HepG2 (cell line): Measurements from ENCODE around the gene SLC22A5. TPM values are rescaled to one million over a fixed set of nuclear protein-coding genes. Genes with fewer than 3 reads are reported as not detected.

Source experiments
- ATAC-seq: fragments of 200-7000 bp; cut with Tn5 transposase; 3 replicates; pipeline ENCODE4 v1.9.1; 2020; ENCODE audit warnings: mild to moderate bottlenecking, moderate library complexity
- BruUV-seq: library from RNA; stranded (reverse); fragments of 400-500 nt; replicated peaks from 2 replicates; lab custom pipeline; 2021; lab: Mats Ljungman, UMichigan
- CTCF ChIA-PET: fragments of 300-600 bp; formaldehyde crosslinking; extraction: SDS; loops from one replicate; lab custom pipeline; 2021; ENCODE audit warnings: low total read pairs, inconsistent platforms, low intra/inter-chr PET ratio; lab: Yijun Ruan, JAX
- POLR2A ChIA-PET: fragments of 350-600 bp; sonication (Branson Sonifier 250); formaldehyde crosslinking; loops from one replicate; lab custom pipeline; 2020; ENCODE audit warnings: antibody characterized with exemption, inconsistent platforms; lab: Yijun Ruan, JAX
- DNase-seq: peaks from one replicate; pipeline ENCODE4 v3.0.0-alpha.2; 2015; ENCODE audit warnings: low spot score
- FAIRE-seq: peaks from 3 replicates; lab custom pipeline; 2011; peaks lifted over from hg19 to GRCh38; lab: Jason Lieb, UNC
- H2AFZ ChIP-seq: one replicate; pipeline ENCODE4 v1.6.1; 2011; ENCODE audit warnings: low read length, inconsistent platforms
- H3K27ac ChIP-seq: fragments of 300-600 bp; 3 replicates; pipeline ENCODE4 v1.8.0; 2011; ENCODE audit warnings: mixed run types, mild to moderate bottlenecking, mixed read lengths, low read length, inconsistent platforms; ENCODE audit not compliant: insufficient read depth; ENCODE audit errors: extremely low read length
- H3K27me3 ChIP-seq, 2 experiments: fragments of 200-600 bp in 1 of 2; 2 replicates in 1 of 2; 3 replicates in 1 of 2; pipeline versions ENCODE4 v1.6.0 to v1.8.0; 2011; ENCODE audit warnings: low read length in 2 of 2, mild to moderate bottlenecking in 2 of 2, moderate library complexity in 2 of 2, inconsistent platforms in 1 of 2; ENCODE audit not compliant: insufficient read depth in 2 of 2, control insufficient read depth in 1 of 2
- H3K36me3 ChIP-seq, 2 experiments: fragments of 200-600 bp in 1 of 2; replicated peaks in 1 of 2; 2 replicates in 1 of 2; 3 replicates in 1 of 2; pipeline versions ENCODE4 v1.5.1 to v1.8.0; 2011; ENCODE audit warnings: low read length in 2 of 2, inconsistent platforms in 1 of 2; ENCODE audit not compliant: insufficient read depth in 2 of 2, control insufficient read depth in 1 of 2
- H3K4me1 ChIP-seq: 2 replicates; pipeline ENCODE4 v1.5.1; 2012; ENCODE audit warnings: low read length, inconsistent platforms; ENCODE audit not compliant: insufficient read depth
- H3K4me2 ChIP-seq: 2 replicates; pipeline ENCODE4 v1.6.0; 2011; ENCODE audit warnings: low read depth, low read length, inconsistent platforms
- H3K4me3 ChIP-seq, 3 experiments: fragments of 200-600 bp in 1 of 3; sonication (generic), shearing (Covaris generic) in 1 of 3; replicated peaks in 1 of 3; 2 replicates each; pipeline ENCODE4 v1.5.1; 2011 to 2016; ENCODE audit warnings: low read length in 3 of 3, inconsistent platforms in 2 of 3, low read depth in 2 of 3, mild to moderate bottlenecking in 2 of 3, control low read depth in 1 of 3, mixed read lengths in 1 of 3; ENCODE audit not compliant: insufficient read depth in 1 of 3
- H3K79me2 ChIP-seq: one replicate; pipeline ENCODE4 v1.6.1; 2011; ENCODE audit warnings: low read length, inconsistent platforms; ENCODE audit not compliant: insufficient read depth
- H3K9ac ChIP-seq: 2 replicates; pipeline ENCODE4 v1.6.0; 2011; ENCODE audit warnings: mild to moderate bottlenecking, low read depth, low read length, inconsistent platforms; ENCODE audit not compliant: insufficient read depth
- H3K9me3 ChIP-seq: 2 replicates; pipeline ENCODE4 v1.5.1; 2012; ENCODE audit warnings: mild to moderate bottlenecking, low read length
- H4K20me1 ChIP-seq: 2 replicates; pipeline ENCODE4 v1.6.0; 2011; ENCODE audit warnings: inconsistent platforms, mild to moderate bottlenecking, low read length, moderate library complexity; ENCODE audit not compliant: insufficient read depth
- AHR ChIP-seq: IDR thresholded peaks from 2 replicates; pipeline ENCODE4 v1.6.1; 2018; ENCODE audit warnings: missing genetic modification reagents, missing compliant biosample characterization
- GABPB1 ChIP-seq: IDR thresholded peaks from 2 replicates; pipeline ENCODE4 v1.6.1; 2016; ENCODE audit warnings: mild to moderate bottlenecking, missing genetic modification reagents, moderate library complexity, missing compliant biosample characterization
- HNRNPH1 ChIP-seq: fragments of 200-400 bp; formaldehyde crosslinking; optimal IDR thresholded peaks from 2 replicates; pipeline ENCODE3; 2017; ENCODE audit warnings: mild to moderate bottlenecking, low read depth, low read length
- ISX ChIP-seq: sonication (generic); formaldehyde crosslinking; conservative IDR thresholded peaks from 2 replicates; pipeline ENCODE4 v1.5.0; 2020; ENCODE audit warnings: missing genetic modification reagents
- MAFK ChIP-seq, 2 experiments: IDR thresholded peaks in 1 of 2; conservative IDR thresholded peaks in 1 of 2; 2 replicates each; pipeline ENCODE4 v1.6.1; 2011; ENCODE audit warnings: improper control_type of control experiment in 2 of 2, low read length in 2 of 2
- PHF5A ChIP-seq: IDR thresholded peaks from one replicate; pipeline ENCODE4 v1.6.1; 2018; ENCODE audit warnings: low read depth, missing genetic modification reagents; ENCODE audit not compliant: unreplicated experiment
- TBP ChIP-seq: sonication (generic); formaldehyde crosslinking; IDR thresholded peaks from 2 replicates; pipeline ENCODE4 v1.5.0; 2020; ENCODE audit warnings: missing genetic modification reagents
- TCF12 ChIP-seq, 2 experiments: fragments of 450-650 bp in 1 of 2; sonication (generic) in 1 of 2; formaldehyde crosslinking in 1 of 2; IDR thresholded peaks; 2 replicates each; pipeline versions ENCODE4 v1.6.1 to v1.8.0; 2017 to 2022; ENCODE audit warnings: antibody characterized with exemption in 1 of 2, mild to moderate bottlenecking in 1 of 2, missing genetic modification reagents in 1 of 2, moderate library complexity in 1 of 2
- TCF7L2 ChIP-seq: IDR thresholded peaks from 2 replicates; pipeline ENCODE4 v1.6.1; 2011; ENCODE audit warnings: mild to moderate bottlenecking, low read depth, low read length, moderate library complexity
- WIZ ChIP-seq: sonication (generic); formaldehyde crosslinking; IDR thresholded peaks from 2 replicates; pipeline ENCODE4 v1.5.1; 2020; ENCODE audit warnings: mild to moderate bottlenecking, missing genetic modification reagents
- ZNF256 ChIP-seq: sonication (generic); formaldehyde crosslinking; conservative IDR thresholded peaks from 2 replicates; pipeline ENCODE4 v1.4.0; 2020; ENCODE audit warnings: missing genetic modification reagents
- ZNF367 ChIP-seq: sonication (generic); formaldehyde crosslinking; IDR thresholded peaks from 2 replicates; pipeline ENCODE4 v1.4.0; 2020; ENCODE audit warnings: missing genetic modification reagents, borderline replicate concordance
- ZNF562 ChIP-seq: sonication (generic); formaldehyde crosslinking; IDR thresholded peaks from 2 replicates; pipeline ENCODE4 v1.8.0; 2022; ENCODE audit warnings: missing genetic modification reagents, borderline replicate concordance
- ZNF616 ChIP-seq: sonication (generic); formaldehyde crosslinking; IDR thresholded peaks from 2 replicates; pipeline ENCODE4 v1.5.0; 2020; ENCODE audit warnings: low read depth, mild to moderate bottlenecking, missing genetic modification reagents
- WGBS: methylation state at CpG from one replicate; pipeline ENCODE4 v1.1.6; 2017; ENCODE audit warnings: low lambda C conversion rate; 5-methylcytosine and 5-hydroxymethylcytosine counted together
- in situ Hi-C: cut with HindIII; loops from 2 replicates; pipeline ENCODE4 v1.10.0; 2017; ENCODE audit warnings: low pct_unique_long_range_greater_than_20kb; ENCODE audit not compliant: extremely low pct_ligation_motif_present
- intact Hi-C: fragments of 100-400 bp; cut with micrococcal nuclease; formaldehyde crosslinking; loops from one replicate; pipeline ENCODE4 v1.10.0; 2022; ENCODE audit not compliant: unreplicated experiment
- polyA plus RNA-seq, 8 experiments: library from polyadenylated mRNA; depleted of rRNA in 3 of 8; stranded (reverse) in 7 of 8; unstranded in 1 of 8; fragments of >200 nt; fragmentation: Illumina TruSeq in 4 of 8; extraction: Trizol in 4 of 8; gene quantifications; 2 replicates each; pipeline versions ENCODE4 v1.2.1 to v1.2.3, GENCODE V29; 2011 to 2016; ENCODE audit warnings: low read depth in 4 of 8, missing spikeins in 1 of 8, mixed read lengths in 1 of 8; ENCODE audit not compliant: insufficient read depth in 1 of 8
- total RNA-seq, 5 experiments: library from RNA; depleted of rRNA; stranded (reverse); fragments of >200 nt; fragmentation: Illumina TruSeq; extraction: Trizol; gene quantifications; 2 replicates each; pipeline ENCODE4 v1.2.3, GENCODE V29; 2016; ENCODE audit warnings: low read depth in 1 of 5
- TF ChIP-seq, protein P1 (sequence below): sonication (generic); formaldehyde crosslinking; IDR thresholded peaks from 2 replicates; pipeline ENCODE4 v1.4.0; 2020; ENCODE audit warnings: mild to moderate bottlenecking, low read depth, missing genetic modification reagents
- TF ChIP-seq, protein P2 (sequence below): sonication (generic); formaldehyde crosslinking; conservative IDR thresholded peaks from 2 replicates; pipeline ENCODE4 v1.8.0; 2022; ENCODE audit warnings: low read depth, missing genetic modification reagents
- TF ChIP-seq, protein P3 (sequence below): sonication (generic); formaldehyde crosslinking; IDR thresholded peaks from 2 replicates; pipeline ENCODE4 v1.5.1; 2020; ENCODE audit warnings: missing genetic modification reagents, mild to moderate bottlenecking, borderline replicate concordance
- TF ChIP-seq, protein P4 (sequence below): sonication (generic); formaldehyde crosslinking; IDR thresholded peaks from 2 replicates; pipeline ENCODE4 v1.5.0; 2020; ENCODE audit warnings: missing genetic modification reagents
- TF ChIP-seq, protein P5 (sequence below): sonication (generic); formaldehyde crosslinking; IDR thresholded peaks from 2 replicates; pipeline ENCODE4 v1.8.1; 2023; ENCODE audit warnings: mild to moderate bottlenecking, missing genetic modification reagents

SLC22A5 gene
- total and polyA plus RNA-seq, 2 of the 13 experiments (the other 11 are each of a cell fraction or from before 2014, with no cell fraction given): 7.1 to 15.1 TPM

DNA sequence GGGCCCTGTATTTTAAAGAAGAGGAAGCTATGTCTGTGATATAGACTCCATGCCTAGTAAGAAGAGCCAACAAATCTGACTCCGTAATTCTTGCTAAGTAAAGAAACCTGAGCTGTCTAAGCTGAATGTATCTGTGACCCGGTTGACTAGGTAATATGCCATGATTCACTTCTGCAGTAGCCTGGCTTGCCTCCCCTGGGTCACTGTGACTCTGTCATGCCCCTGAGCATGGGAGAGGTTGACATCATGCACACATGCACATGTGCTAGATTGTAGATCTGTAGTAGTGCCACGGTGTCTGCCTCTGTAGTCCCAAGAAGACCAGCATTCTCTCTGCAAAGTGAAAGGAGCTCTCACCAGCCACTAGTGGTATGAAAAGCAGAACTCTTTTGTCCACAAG lies 9.1 kb downstream of the SLC22A5 start:
- in situ Hi-C loops: loop anchor here (25.0 kb wide), 1 partner anchor 284 kb away; the partner anchor contains the start of genes IL13 and IL4
- TF ChIP-seq PHF5A (CRISPR knock-in tag): no peak
- TF ChIP-seq AHR: no peak
- TF ChIP-seq, protein P1, sequence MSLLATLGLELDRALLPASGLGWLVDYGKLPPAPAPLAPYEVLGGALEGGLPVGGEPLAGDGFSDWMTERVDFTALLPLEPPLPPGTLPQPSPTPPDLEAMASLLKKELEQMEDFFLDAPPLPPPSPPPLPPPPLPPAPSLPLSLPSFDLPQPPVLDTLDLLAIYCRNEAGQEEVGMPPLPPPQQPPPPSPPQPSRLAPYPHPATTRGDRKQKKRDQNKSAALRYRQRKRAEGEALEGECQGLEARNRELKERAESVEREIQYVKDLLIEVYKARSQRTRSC (CRISPR knock-in tag): no peak
- no peak for TF ChIP-seq ZNF256 (CRISPR knock-in tag)
- no peak for TF ChIP-seq TCF7L2
- TF ChIP-seq, protein P2, sequence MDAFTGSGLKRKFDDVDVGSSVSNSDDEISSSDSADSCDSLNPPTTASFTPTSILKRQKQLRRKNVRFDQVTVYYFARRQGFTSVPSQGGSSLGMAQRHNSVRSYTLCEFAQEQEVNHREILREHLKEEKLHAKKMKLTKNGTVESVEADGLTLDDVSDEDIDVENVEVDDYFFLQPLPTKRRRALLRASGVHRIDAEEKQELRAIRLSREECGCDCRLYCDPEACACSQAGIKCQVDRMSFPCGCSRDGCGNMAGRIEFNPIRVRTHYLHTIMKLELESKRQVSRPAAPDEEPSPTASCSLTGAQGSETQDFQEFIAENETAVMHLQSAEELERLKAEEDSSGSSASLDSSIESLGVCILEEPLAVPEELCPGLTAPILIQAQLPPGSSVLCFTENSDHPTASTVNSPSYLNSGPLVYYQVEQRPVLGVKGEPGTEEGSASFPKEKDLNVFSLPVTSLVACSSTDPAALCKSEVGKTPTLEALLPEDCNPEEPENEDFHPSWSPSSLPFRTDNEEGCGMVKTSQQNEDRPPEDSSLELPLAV (CRISPR knock-in tag): no peak
- TF ChIP-seq WIZ (CRISPR knock-in tag): no peak
- no peak for TF ChIP-seq MAFK (conservative IDR thresholded peaks at IDR 0.05 in 1 of 2, IDR thresholded peaks at IDR 0.05 in 1 of 2; ENCODE audit: low read length in 2 of 2)
- TF ChIP-seq GABPB1 (CRISPR knock-in tag): no peak
- TF ChIP-seq TCF12 (IDR thresholded peaks at IDR 0.05): no peak
- no peak for TF ChIP-seq TCF12 (CRISPR knock-in tag; IDR thresholded peaks at IDR 0.05)
- no peak for TF ChIP-seq ZNF367 (CRISPR knock-in tag)
- TF ChIP-seq, protein P3, sequence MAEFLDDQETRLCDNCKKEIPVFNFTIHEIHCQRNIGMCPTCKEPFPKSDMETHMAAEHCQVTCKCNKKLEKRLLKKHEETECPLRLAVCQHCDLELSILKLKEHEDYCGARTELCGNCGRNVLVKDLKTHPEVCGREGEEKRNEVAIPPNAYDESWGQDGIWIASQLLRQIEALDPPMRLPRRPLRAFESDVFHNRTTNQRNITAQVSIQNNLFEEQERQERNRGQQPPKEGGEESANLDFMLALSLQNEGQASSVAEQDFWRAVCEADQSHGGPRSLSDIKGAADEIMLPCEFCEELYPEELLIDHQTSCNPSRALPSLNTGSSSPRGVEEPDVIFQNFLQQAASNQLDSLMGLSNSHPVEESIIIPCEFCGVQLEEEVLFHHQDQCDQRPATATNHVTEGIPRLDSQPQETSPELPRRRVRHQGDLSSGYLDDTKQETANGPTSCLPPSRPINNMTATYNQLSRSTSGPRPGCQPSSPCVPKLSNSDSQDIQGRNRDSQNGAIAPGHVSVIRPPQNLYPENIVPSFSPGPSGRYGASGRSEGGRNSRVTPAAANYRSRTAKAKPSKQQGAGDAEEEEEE (CRISPR knock-in tag): no peak
- no peak for TF ChIP-seq TBP
- no peak for TF ChIP-seq HNRNPH1
- TF ChIP-seq, protein P4, sequence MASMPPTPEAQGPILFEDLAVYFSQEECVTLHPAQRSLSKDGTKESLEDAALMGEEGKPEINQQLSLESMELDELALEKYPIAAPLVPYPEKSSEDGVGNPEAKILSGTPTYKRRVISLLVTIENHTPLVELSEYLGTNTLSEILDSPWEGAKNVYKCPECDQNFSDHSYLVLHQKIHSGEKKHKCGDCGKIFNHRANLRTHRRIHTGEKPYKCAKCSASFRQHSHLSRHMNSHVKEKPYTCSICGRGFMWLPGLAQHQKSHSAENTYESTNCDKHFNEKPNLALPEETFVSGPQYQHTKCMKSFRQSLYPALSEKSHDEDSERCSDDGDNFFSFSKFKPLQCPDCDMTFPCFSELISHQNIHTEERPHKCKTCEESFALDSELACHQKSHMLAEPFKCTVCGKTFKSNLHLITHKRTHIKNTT (CRISPR knock-in tag): no peak
- TF ChIP-seq, protein P5, sequence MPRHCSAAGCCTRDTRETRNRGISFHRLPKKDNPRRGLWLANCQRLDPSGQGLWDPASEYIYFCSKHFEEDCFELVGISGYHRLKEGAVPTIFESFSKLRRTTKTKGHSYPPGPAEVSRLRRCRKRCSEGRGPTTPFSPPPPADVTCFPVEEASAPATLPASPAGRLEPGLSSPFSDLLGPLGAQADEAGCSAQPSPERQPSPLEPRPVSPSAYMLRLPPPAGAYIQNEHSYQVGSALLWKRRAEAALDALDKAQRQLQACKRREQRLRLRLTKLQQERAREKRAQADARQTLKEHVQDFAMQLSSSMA: no peak
- no peak for TF ChIP-seq ISX (CRISPR knock-in tag)
- TF ChIP-seq ZNF616 (CRISPR knock-in tag): no peak
- no peak for TF ChIP-seq ZNF562 (CRISPR knock-in tag)

More for the DNA sequence above, 9.1 kb downstream of the SLC22A5 start:
- peaks cover 2 to 9% of the 10 kb centered on the region in 2 experiments; a peak in 2 of 5 replicates for H3K36me3 ChIP-seq
- H2AFZ ChIP-seq: no peak overlapping the region
- no peak for ATAC-seq
- DNase-seq: no peak
- H3K9ac ChIP-seq: no peak overlapping the region
- no peak overlapping the region for H3K4me3 ChIP-seq
- POLR2A ChIA-PET: interaction anchor here (1.1 to 1.5 kb wide), 2 partner anchors 9 to 85 kb away, joined by 3 to 5 read pairs; partner anchors contain the start of gene SLC22A5
- H3K27me3 ChIP-seq: no peaks in the 10 kb centered on the region
- no TSS peak for BruUV-seq
- 74% methylated on average over 2 of the region's 3 CpGs for WGBS
- CTCF ChIA-PET: no interaction called here
- H3K4me2 ChIP-seq: no peak overlapping the region
- intact Hi-C loops: no loop called here
- H3K4me1 ChIP-seq: peaks cover 39% of the 10 kb centered on the region
- FAIRE-seq: no peak
- no peaks in the 10 kb centered on the region for H3K9me3 ChIP-seq
- no peaks in the 10 kb centered on the region for H4K20me1 ChIP-seq
- H3K27ac ChIP-seq: no peak overlapping the region
- no peaks in the 10 kb centered on the region for H3K79me2 ChIP-seq
